BLaER1 (cell line): ENCODE measurements around the gene STRN4.
A peak's percentile ranks its signal among the peaks of the same experiment; 100 is the strongest.
"Not testable (repeated sequence)": the region's sequence is repeated elsewhere in the genome, so short reads cannot be mapped to it uniquely, and the experiment has no call there.

Experiments used
- H3K27ac ChIP-seq: shearing (Covaris generic); formaldehyde crosslinking; 2 replicates; pipeline ENCODE4 v1.8.1; 2022
- H3K27me3 ChIP-seq: shearing (Covaris generic); formaldehyde crosslinking; 2 replicates; pipeline ENCODE4 v1.8.1; 2022
- H3K36me3 ChIP-seq: shearing (Covaris generic); formaldehyde crosslinking; 2 replicates; pipeline ENCODE4 v1.8.1; 2022
- H3K4me1 ChIP-seq: shearing (Covaris generic); formaldehyde crosslinking; 2 replicates; pipeline ENCODE4 v1.8.1; 2022
- H3K4me2 ChIP-seq: shearing (Covaris generic); formaldehyde crosslinking; 2 replicates; pipeline ENCODE4 v1.8.1; 2022
- H3K4me3 ChIP-seq: shearing (Covaris generic); formaldehyde crosslinking; 2 replicates; pipeline ENCODE4 v1.8.1; 2022
- H3K9ac ChIP-seq: shearing (Covaris generic); formaldehyde crosslinking; 2 replicates; pipeline ENCODE4 v1.8.1; 2022
- H3K9me3 ChIP-seq: shearing (Covaris generic); formaldehyde crosslinking; 2 replicates; pipeline ENCODE4 v1.8.1; 2022
- H4K20me1 ChIP-seq: shearing (Covaris generic); formaldehyde crosslinking; 2 replicates; pipeline ENCODE4 v1.8.1; 2022
- Cebpa-rat ChIP-seq: shearing (Covaris generic); IDR thresholded peaks from 2 replicates; pipeline ENCODE4 v1.8.1; 2022

The STRN4 gene

GRCh38 chr19:46717034-46717715 is 29.1 kb downstream of the STRN4 start, which contains the start of gene PRKD2:
Gene PRKD2, minus strand, starts transcription at chr19:46717114. Its CDS starts 744 bp downstream, at chr19:46716370.
- Histone ChIP-seq H3K27ac (peak within 1 kb of the TSS; percentile 96), H3K4me3 (peak within 1 kb of the TSS; percentile 94), H4K20me1 (peaks cover 45% of the 10 kb centered on the region), H3K4me2 (peak within 1 kb of the TSS; percentile 99), H3K9me3 (no peaks in the 10 kb centered on the region), H3K36me3 (peaks cover 33% of the 10 kb centered on the region), H3K27me3 (no peaks in the 10 kb centered on the region), H3K9ac (peak within 1 kb of the TSS; percentile 93), H3K4me1 (peaks cover 78% of the 10 kb centered on the region)
- TF ChIP-seq Cebpa-rat = no peak

GRCh38 chr19:46716672-46717033 is 29.6 kb downstream of the STRN4 start:
- no peaks in the 10 kb centered on the region for H3K27me3 ChIP-seq
- H4K20me1 ChIP-seq = peaks cover 45% of the 10 kb centered on the region
- peak overlapping the region; percentile 96 for H3K27ac ChIP-seq
- no peak for TF ChIP-seq Cebpa-rat
- peak overlapping the region; percentile 94 for H3K4me3 ChIP-seq
- H3K9me3 ChIP-seq = no peaks in the 10 kb centered on the region
- H3K36me3 ChIP-seq = peaks cover 33% of the 10 kb centered on the region
- H3K4me2 ChIP-seq = peak overlapping the region; percentile 98
- peak overlapping the region; percentile 93 for H3K9ac ChIP-seq
- H3K4me1 ChIP-seq = peaks cover 78% of the 10 kb centered on the region

- Histone ChIP-seq H3K9ac (peak overlapping the region; percentile 93), H3K9me3 (no peaks in the 10 kb centered on the region), H3K36me3 (peaks cover 33% of the 10 kb centered on the region), H4K20me1 (peaks cover 45% of the 10 kb centered on the region), H3K4me1 (peaks cover 77% of the 10 kb centered on the region), H3K27ac (peak overlapping the region; percentile 96), H3K4me2 (peak overlapping the region; percentile 98), H3K27me3 (no peaks in the 10 kb centered on the region), H3K4me3 (peak overlapping the region; percentile 94)
- no peak for TF ChIP-seq Cebpa-rat
Measured at GRCh38 chr19:46715975-46716671, 30.1 kb downstream of the STRN4 start.

GRCh38 chr19:46715620-46715974 is 30.7 kb downstream of the STRN4 start:
- H3K27ac ChIP-seq = peak overlapping the region; percentile 96
- H3K9me3 ChIP-seq = no peaks in the 10 kb centered on the region
- peaks cover 32% of the 10 kb centered on the region for H3K36me3 ChIP-seq
- peak overlapping the region; percentile 98 for H3K4me2 ChIP-seq
- peaks cover 45% of the 10 kb centered on the region for H4K20me1 ChIP-seq
- peaks cover 77% of the 10 kb centered on the region for H3K4me1 ChIP-seq
- peak overlapping the region; percentile 94 for H3K4me3 ChIP-seq
- peak overlapping the region; percentile 93 for H3K9ac ChIP-seq
- TF ChIP-seq Cebpa-rat = no peak
- no peaks in the 10 kb centered on the region for H3K27me3 ChIP-seq

GRCh38 chr19:46714444-46715106 is 31.7 kb downstream of the STRN4 start:
- no peaks in the 10 kb centered on the region for H3K27me3 ChIP-seq
- no peaks in the 10 kb centered on the region for H3K9me3 ChIP-seq
- H3K9ac ChIP-seq = peak overlapping the region; percentile 93
- H3K4me2 ChIP-seq = peak overlapping the region; percentile 98
- no peak for TF ChIP-seq Cebpa-rat
- H3K4me1 ChIP-seq = peaks cover 75% of the 10 kb centered on the region
- H3K36me3 ChIP-seq = peaks cover 31% of the 10 kb centered on the region
- H4K20me1 ChIP-seq = peaks cover 53% of the 10 kb centered on the region
- H3K4me3 ChIP-seq = peak overlapping the region; percentile 94
- H3K27ac ChIP-seq = peak overlapping the region; percentile 96

GRCh38 chr19:46713781-46714443 is 32.3 kb downstream of the STRN4 start:
- peak overlapping the region; percentile 96 for H3K27ac ChIP-seq
- peak overlapping the region; percentile 98 for H3K4me2 ChIP-seq
- peaks cover 38% of the 10 kb centered on the region for H3K36me3 ChIP-seq
- H3K27me3 ChIP-seq = no peaks in the 10 kb centered on the region
- H3K4me3 ChIP-seq = peak overlapping the region; percentile 94
- H3K4me1 ChIP-seq = peaks cover 68% of the 10 kb centered on the region
- peaks cover 52% of the 10 kb centered on the region for H4K20me1 ChIP-seq
- TF ChIP-seq Cebpa-rat = no peak
- no peaks in the 10 kb centered on the region for H3K9me3 ChIP-seq
- H3K9ac ChIP-seq = peak overlapping the region; percentile 93; the same call in 1 of the 2 replicates

- peak overlapping the region; percentile 96 for H3K27ac ChIP-seq
- H3K4me1 ChIP-seq = peaks cover 57% of the 10 kb centered on the region
- peak overlapping the region; percentile 94; the same call in 1 of the 2 replicates for H3K4me3 ChIP-seq
- not testable (repeated sequence) for H3K27me3 ChIP-seq, H3K9me3 ChIP-seq
- peaks cover 47% of the 10 kb centered on the region for H4K20me1 ChIP-seq
- 0 out of 2 replicates have a peak overlapping the region, but pooled peaks have one; percentile 58 for H3K9ac ChIP-seq
- H3K4me2 ChIP-seq = peak overlapping the region; percentile 98
- H3K36me3 ChIP-seq = peaks cover 49% of the 10 kb centered on the region
Measured at GRCh38 chr19:46712768-46713338, 33.4 kb downstream of the STRN4 start.

- TF ChIP-seq Cebpa-rat = no peak
- no peak overlapping the region for H3K27ac ChIP-seq
- peaks cover 49% of the 10 kb centered on the region for H3K4me1 ChIP-seq
- peaks cover 69% of the 10 kb centered on the region for H3K36me3 ChIP-seq
- no peaks in the 10 kb centered on the region for H3K27me3 ChIP-seq
- H3K4me3 ChIP-seq = no peak overlapping the region
- H4K20me1 ChIP-seq = peaks cover 66% of the 10 kb centered on the region
- 0 out of 2 replicates have a peak overlapping the region, but pooled peaks have one; percentile 26 for H3K4me2 ChIP-seq
- no peaks in the 10 kb centered on the region for H3K9me3 ChIP-seq
- H3K9ac ChIP-seq = no peak overlapping the region
Measured at GRCh38 chr19:46710687-46711086, 35.6 kb downstream of the STRN4 start.

GRCh38 chr19:46704379-46705076 is 41.7 kb downstream of the STRN4 start:
- TF ChIP-seq Cebpa-rat = no peak
- Histone ChIP-seq H3K9me3 (no peaks in the 10 kb centered on the region), H4K20me1 (peaks cover 69% of the 10 kb centered on the region), H3K9ac (no peak overlapping the region), H3K4me2 (no peak overlapping the region), H3K27ac (no peak overlapping the region), H3K36me3 (peaks cover 99% of the 10 kb centered on the region), H3K4me3 (no peak overlapping the region), H3K27me3 (no peaks in the 10 kb centered on the region), H3K4me1 (no peaks in the 10 kb centered on the region)
